ENCODE measurements around the gene NEU2. TPM values are rescaled to one million over a fixed set of nuclear protein-coding genes. Genes with fewer than 3 reads are reported as not detected.

Gene NEU2
- total and polyA plus RNA-seq, 10 of the 15 experiments (the other 5 are each of a cell fraction or from before 2014, with no cell fraction given) = not detected

DNA sequence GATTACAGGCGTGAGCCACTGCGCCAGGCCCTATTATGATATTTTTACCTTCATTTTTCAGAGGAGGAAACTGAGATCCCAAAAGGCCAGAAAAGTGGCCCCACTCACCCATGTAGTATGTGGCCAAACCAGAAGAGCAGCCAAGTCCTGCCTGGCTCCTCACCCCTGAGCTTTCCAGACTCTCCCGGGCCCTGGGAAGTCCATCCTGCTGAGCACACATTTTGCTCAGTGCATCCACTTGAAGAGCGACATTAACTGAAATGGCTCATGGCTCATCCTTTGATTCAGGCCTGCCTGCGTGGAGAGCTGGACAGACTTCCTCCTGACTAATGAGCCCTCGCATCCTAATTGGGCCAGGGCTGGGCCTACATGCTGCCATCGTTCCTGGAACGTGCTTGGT is 9.9 kb upstream of the NEU2 start:
- ATAC-seq (no peak), DNase-seq (ENCODE audit: low read depth, low spot score) (no peak), FAIRE-seq (no peak)
- WGBS (ENCODE audit: insufficient coverage, insufficient replicate concordance, low lambda C conversion rate, missing lambda C conversion rate) = 54% methylated on average over 8 of the region's 8 CpGs
- H3K4me2 ChIP-seq (ENCODE audit: control insufficient read depth, insufficient read depth) = no peak overlapping the region
- H3K9me3 ChIP-seq (replicated peaks; ENCODE audit: control insufficient read depth, insufficient read depth, low read length) = no peaks in the 10 kb centered on the region
- BruUV-seq (replicated peaks) = no TSS peak
- H3K4me1 ChIP-seq (ENCODE audit: control insufficient read depth, insufficient read depth, low read length) = no peaks in the 10 kb centered on the region
- no peak overlapping the region for H2AFZ ChIP-seq (ENCODE audit: control insufficient read depth, low read depth, low read length)
- in situ Hi-C loops (cut with MboI) = no loop called here
- RAD21 ChIA-PET (ENCODE audit: unreplicated experiment) = interaction anchor here (0.6 kb wide), 1 partner anchor 67 kb away, joined by 3 read pairs; no protein-coding TSS in a partner anchor
- peaks cover 0 to 1% of the 10 kb centered on the region in 2 experiments; a peak in 1 of 4 replicates for H3K27me3 ChIP-seq (replicated peaks in 1 of 2; ENCODE audit: control insufficient read depth in 2 of 2, insufficient read depth in 2 of 2, low read length in 1 of 2)
- no peaks in the 10 kb centered on the region for H4K20me1 ChIP-seq (ENCODE audit: control insufficient read depth, insufficient read depth)
- intact Hi-C loops (cut with micrococcal nuclease; ENCODE audit: unreplicated experiment) = no loop called here
- no peak overlapping the region for H3K4me3 ChIP-seq
- POLR2A ChIA-PET = no interaction called here
- no peaks in the 10 kb centered on the region for H3K36me3 ChIP-seq (ENCODE audit: control insufficient read depth in 2 of 2, insufficient read depth in 2 of 2, low read length in 1 of 2)
- SMC1A ChIA-PET (ENCODE audit: uncharacterized antibody, unreplicated experiment) = interaction anchor here (1.0 kb wide), 1 partner anchor 418 kb away, joined by 3 read pairs; no protein-coding TSS in a partner anchor
- no peaks in the 10 kb centered on the region for H3K79me2 ChIP-seq (ENCODE audit: control insufficient read depth, insufficient read depth, low read length)
- H3K27ac ChIP-seq (ENCODE audit: control insufficient read depth, insufficient read depth) = no peak overlapping the region
- H3K9ac ChIP-seq (ENCODE audit: control insufficient read depth, insufficient read depth, low read length) = no peak overlapping the region
- CTCF ChIA-PET = no interaction called here
- TF ChIP-seq CREB1 (IDR thresholded peaks at IDR 0.05; ENCODE audit: low read depth) (no peak), HCFC1 (IDR thresholded peaks at IDR 0.05; ENCODE audit: low read length) (no peak), SP1 (IDR thresholded peaks at IDR 0.05; ENCODE audit: low read depth, low read length) (no peak), JUNB (IDR thresholded peaks at IDR 0.05) (no peak), SIN3A (IDR thresholded peaks at IDR 0.05; ENCODE audit: low read depth, low read length) (no peak), YBX1 (IDR thresholded peaks at IDR 0.05) (no peak), SRF (IDR thresholded peaks at IDR 0.05; ENCODE audit: low read depth in 2 of 2, low read length in 2 of 2) (no peak), SUPT20H (IDR thresholded peaks at IDR 0.05; ENCODE audit: borderline replicate concordance, control insufficient read depth, low read depth, low read length) (no peak), ESRRA (IDR thresholded peaks at IDR 0.05; ENCODE audit: low read length) (no peak), NR2C2 (IDR thresholded peaks at IDR 0.05; ENCODE audit: borderline replicate concordance, control insufficient read depth, insufficient read length, low read depth) (no peak)
- TF ChIP-seq, protein P1, sequence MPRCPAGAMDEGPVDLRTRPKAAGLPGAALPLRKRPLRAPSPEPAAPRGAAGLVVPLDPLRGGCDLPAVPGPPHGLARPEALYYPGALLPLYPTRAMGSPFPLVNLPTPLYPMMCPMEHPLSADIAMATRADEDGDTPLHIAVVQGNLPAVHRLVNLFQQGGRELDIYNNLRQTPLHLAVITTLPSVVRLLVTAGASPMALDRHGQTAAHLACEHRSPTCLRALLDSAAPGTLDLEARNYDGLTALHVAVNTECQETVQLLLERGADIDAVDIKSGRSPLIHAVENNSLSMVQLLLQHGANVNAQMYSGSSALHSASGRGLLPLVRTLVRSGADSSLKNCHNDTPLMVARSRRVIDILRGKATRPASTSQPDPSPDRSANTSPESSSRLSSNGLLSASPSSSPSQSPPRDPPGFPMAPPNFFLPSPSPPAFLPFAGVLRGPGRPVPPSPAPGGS (IDR thresholded peaks at IDR 0.05; ENCODE audit: borderline replicate concordance, insufficient read depth, low read depth, low read length, poor library complexity, severe bottlenecking) = no peak
- TF ChIP-seq, protein P2, sequence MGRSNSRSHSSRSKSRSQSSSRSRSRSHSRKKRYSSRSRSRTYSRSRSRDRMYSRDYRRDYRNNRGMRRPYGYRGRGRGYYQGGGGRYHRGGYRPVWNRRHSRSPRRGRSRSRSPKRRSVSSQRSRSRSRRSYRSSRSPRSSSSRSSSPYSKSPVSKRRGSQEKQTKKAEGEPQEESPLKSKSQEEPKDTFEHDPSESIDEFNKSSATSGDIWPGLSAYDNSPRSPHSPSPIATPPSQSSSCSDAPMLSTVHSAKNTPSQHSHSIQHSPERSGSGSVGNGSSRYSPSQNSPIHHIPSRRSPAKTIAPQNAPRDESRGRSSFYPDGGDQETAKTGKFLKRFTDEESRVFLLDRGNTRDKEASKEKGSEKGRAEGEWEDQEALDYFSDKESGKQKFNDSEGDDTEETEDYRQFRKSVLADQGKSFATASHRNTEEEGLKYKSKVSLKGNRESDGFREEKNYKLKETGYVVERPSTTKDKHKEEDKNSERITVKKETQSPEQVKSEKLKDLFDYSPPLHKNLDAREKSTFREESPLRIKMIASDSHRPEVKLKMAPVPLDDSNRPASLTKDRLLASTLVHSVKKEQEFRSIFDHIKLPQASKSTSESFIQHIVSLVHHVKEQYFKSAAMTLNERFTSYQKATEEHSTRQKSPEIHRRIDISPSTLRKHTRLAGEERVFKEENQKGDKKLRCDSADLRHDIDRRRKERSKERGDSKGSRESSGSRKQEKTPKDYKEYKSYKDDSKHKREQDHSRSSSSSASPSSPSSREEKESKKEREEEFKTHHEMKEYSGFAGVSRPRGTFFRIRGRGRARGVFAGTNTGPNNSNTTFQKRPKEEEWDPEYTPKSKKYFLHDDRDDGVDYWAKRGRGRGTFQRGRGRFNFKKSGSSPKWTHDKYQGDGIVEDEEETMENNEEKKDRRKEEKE (IDR thresholded peaks at IDR 0.05) = no peak
- TF ChIP-seq, protein P3, sequence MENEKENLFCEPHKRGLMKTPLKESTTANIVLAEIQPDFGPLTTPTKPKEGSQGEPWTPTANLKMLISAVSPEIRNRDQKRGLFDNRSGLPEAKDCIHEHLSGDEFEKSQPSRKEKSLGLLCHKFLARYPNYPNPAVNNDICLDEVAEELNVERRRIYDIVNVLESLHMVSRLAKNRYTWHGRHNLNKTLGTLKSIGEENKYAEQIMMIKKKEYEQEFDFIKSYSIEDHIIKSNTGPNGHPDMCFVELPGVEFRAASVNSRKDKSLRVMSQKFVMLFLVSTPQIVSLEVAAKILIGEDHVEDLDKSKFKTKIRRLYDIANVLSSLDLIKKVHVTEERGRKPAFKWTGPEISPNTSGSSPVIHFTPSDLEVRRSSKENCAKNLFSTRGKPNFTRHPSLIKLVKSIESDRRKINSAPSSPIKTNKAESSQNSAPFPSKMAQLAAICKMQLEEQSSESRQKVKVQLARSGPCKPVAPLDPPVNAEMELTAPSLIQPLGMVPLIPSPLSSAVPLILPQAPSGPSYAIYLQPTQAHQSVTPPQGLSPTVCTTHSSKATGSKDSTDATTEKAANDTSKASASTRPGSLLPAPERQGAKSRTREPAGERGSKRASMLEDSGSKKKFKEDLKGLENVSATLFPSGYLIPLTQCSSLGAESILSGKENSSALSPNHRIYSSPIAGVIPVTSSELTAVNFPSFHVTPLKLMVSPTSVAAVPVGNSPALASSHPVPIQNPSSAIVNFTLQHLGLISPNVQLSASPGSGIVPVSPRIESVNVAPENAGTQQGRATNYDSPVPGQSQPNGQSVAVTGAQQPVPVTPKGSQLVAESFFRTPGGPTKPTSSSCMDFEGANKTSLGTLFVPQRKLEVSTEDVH (IDR thresholded peaks at IDR 0.05; ENCODE audit: low read depth, partially characterized antibody) = no peak
- TF ChIP-seq, protein P4, sequence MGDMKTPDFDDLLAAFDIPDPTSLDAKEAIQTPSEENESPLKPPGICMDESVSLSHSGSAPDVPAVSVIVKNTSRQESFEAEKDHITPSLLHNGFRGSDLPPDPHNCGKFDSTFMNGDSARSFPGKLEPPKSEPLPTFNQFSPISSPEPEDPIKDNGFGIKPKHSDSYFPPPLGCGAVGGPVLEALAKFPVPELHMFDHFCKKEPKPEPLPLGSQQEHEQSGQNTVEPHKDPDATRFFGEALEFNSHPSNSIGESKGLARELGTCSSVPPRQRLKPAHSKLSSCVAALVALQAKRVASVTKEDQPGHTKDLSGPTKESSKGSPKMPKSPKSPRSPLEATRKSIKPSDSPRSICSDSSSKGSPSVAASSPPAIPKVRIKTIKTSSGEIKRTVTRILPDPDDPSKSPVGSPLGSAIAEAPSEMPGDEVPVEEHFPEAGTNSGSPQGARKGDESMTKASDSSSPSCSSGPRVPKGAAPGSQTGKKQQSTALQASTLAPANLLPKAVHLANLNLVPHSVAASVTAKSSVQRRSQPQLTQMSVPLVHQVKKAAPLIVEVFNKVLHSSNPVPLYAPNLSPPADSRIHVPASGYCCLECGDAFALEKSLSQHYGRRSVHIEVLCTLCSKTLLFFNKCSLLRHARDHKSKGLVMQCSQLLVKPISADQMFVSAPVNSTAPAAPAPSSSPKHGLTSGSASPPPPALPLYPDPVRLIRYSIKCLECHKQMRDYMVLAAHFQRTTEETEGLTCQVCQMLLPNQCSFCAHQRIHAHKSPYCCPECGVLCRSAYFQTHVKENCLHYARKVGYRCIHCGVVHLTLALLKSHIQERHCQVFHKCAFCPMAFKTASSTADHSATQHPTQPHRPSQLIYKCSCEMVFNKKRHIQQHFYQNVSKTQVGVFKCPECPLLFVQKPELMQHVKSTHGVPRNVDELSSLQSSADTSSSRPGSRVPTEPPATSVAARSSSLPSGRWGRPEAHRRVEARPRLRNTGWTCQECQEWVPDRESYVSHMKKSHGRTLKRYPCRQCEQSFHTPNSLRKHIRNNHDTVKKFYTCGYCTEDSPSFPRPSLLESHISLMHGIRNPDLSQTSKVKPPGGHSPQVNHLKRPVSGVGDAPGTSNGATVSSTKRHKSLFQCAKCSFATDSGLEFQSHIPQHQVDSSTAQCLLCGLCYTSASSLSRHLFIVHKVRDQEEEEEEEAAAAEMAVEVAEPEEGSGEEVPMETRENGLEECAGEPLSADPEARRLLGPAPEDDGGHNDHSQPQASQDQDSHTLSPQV (IDR thresholded peaks at IDR 0.05) = no peak
